Colonic mucosa (tissue), 4 donors: Measurements from ENCODE around the gene KDF1. TPM values are rescaled to one million over a fixed set of nuclear protein-coding genes. Genes with fewer than 3 reads are reported as not detected.

Source experiments
- DNase-seq: peaks from one replicate; pipeline ENCODE4 v3.0.0-alpha.2; 2020
- H3K27ac ChIP-seq: fragments of 200-600 bp; one replicate; pipeline ENCODE4 v1.8.0; 2021
- H3K27me3 ChIP-seq: fragments of 200-600 bp; one replicate; pipeline ENCODE4 v1.8.0; 2021
- H3K36me3 ChIP-seq: fragments of 200-600 bp; one replicate; pipeline ENCODE4 v1.8.0; 2021
- H3K4me1 ChIP-seq: fragments of 200-600 bp; one replicate; pipeline ENCODE4 v1.8.0; 2021; ENCODE audit warnings: mild to moderate bottlenecking
- H3K4me3 ChIP-seq: fragments of 200-600 bp; one replicate; pipeline ENCODE4 v1.8.0; 2021
- H3K9ac ChIP-seq, 2 donors: one replicate each; pipeline ENCODE4 v1.7.0; 2013; ENCODE audit warnings: control low read depth in 2 of 2, low read depth in 2 of 2, low read length in 2 of 2
- H3K9me3 ChIP-seq: fragments of 200-600 bp; one replicate; pipeline ENCODE4 v1.8.0; 2021
- CTCF ChIP-seq: fragments of 200-600 bp; IDR thresholded peaks from one replicate; pipeline ENCODE4 v1.8.0; 2022; ENCODE audit warnings: antibody characterized with exemption, mild to moderate bottlenecking
- intact Hi-C: fragments of 100-400 bp; cut with DNase I; formaldehyde crosslinking; loops from one replicate; pipeline ENCODE4 v1.14.1; 2022
- total RNA-seq, 2 donors: library from RNA; stranded (reverse); fragmentation: NEBNext Ultra II Directional in 1 of 2; extraction: Animal tissue kit (Norgen Biotek cat#: 25700) in 1 of 2; gene quantifications; one replicate each; pipeline ENCODE4 v1.2.1, GENCODE V29; 2021
- donor health status: healthy.
- donor health status: DM: no; HTN: no; CAD: no.
- donor health status: DM: no; HTN: no; CAD: no.

The KDF1 gene
- total RNA-seq, 2 donors from 2014 or later, result 23.2 to 27.3 TPM

- DNase-seq, result no peak
- Histone ChIP-seq H3K27ac (no peak overlapping the region), H3K4me1 (peaks cover 6% of the 10 kb centered on the region), H3K27me3 (peaks cover 7% of the 10 kb centered on the region), H3K9me3 (no peaks in the 10 kb centered on the region), H3K36me3 (no peaks in the 10 kb centered on the region), H3K4me3 (no peak overlapping the region), H3K9ac (no peak overlapping the region)
- intact Hi-C loops, result no loop called here
- no peak for TF ChIP-seq CTCF
Observed at GRCh38 chr1:26956321-26956720, 3.9 kb downstream of the KDF1 start.

GRCh38 chr1:26953374-26953773, 6.9 kb downstream of the KDF1 start:
- intact Hi-C loops, result no loop called here
- Histone ChIP-seq H3K4me1 (no peaks in the 10 kb centered on the region), H3K36me3 (no peaks in the 10 kb centered on the region), H3K9ac (no peak overlapping the region), H3K4me3 (no peak overlapping the region), H3K27me3 (no peaks in the 10 kb centered on the region), H3K9me3 (no peaks in the 10 kb centered on the region), H3K27ac (no peak overlapping the region)
- no peak for TF ChIP-seq CTCF
- DNase-seq, result no peak

- TF ChIP-seq CTCF, result no peak
- intact Hi-C loops, result no loop called here
- Histone ChIP-seq H3K36me3 (no peaks in the 10 kb centered on the region), H3K27me3 (no peaks in the 10 kb centered on the region), H3K9ac (no peak overlapping the region), H3K9me3 (no peaks in the 10 kb centered on the region), H3K27ac (no peak overlapping the region), H3K4me3 (no peak overlapping the region), H3K4me1 (no peaks in the 10 kb centered on the region)
- DNase-seq, result no peak
Observed at GRCh38 chr1:26951821-26952497, 8.3 kb downstream of the KDF1 start.

GRCh38 chr1:26951216-26951615, 9.1 kb downstream of the KDF1 start:
- no peaks in the 10 kb centered on the region for H3K27me3 ChIP-seq
- DNase-seq, result no peak
- H3K4me3 ChIP-seq, result no peak overlapping the region
- intact Hi-C loops, result no loop called here
- H3K4me1 ChIP-seq, result no peaks in the 10 kb centered on the region
- no peaks in the 10 kb centered on the region for H3K36me3 ChIP-seq
- TF ChIP-seq CTCF, result no peak
- no peak overlapping the region for H3K27ac ChIP-seq
- H3K9me3 ChIP-seq, result no peaks in the 10 kb centered on the region
- H3K9ac ChIP-seq, result no peak overlapping the region

GRCh38 chr1:26950602-26951001, 9.7 kb downstream of the KDF1 start:
- Histone ChIP-seq H3K27me3 (no peaks in the 10 kb centered on the region), H3K9me3 (no peaks in the 10 kb centered on the region), H3K4me1 (no peaks in the 10 kb centered on the region), H3K9ac (no peak overlapping the region), H3K4me3 (no peak overlapping the region), H3K36me3 (no peaks in the 10 kb centered on the region), H3K27ac (no peak overlapping the region)
- TF ChIP-seq CTCF, result no peak
- intact Hi-C loops, result no loop called here
- DNase-seq, result no peak
